Ishikawa (cell line): ENCODE results near the gene ABCA2.
A peak's percentile ranks its signal among the peaks of the same experiment; 100 is the strongest.

Experiments
- CEBPB ChIP-seq: IDR thresholded peaks from 2 replicates; pipeline ENCODE4 v1.6.1; 2012
- CREB1 ChIP-seq: IDR thresholded peaks from 2 replicates; pipeline ENCODE4 v1.6.1; 2012; ENCODE audit warnings: low read depth
- EGR1 ChIP-seq: IDR thresholded peaks from 2 replicates; pipeline ENCODE4 v1.6.1; 2012
- EP300 ChIP-seq: IDR thresholded peaks from 2 replicates; pipeline ENCODE4 v1.6.1; 2012; ENCODE audit warnings: borderline replicate concordance
- FOXM1 ChIP-seq: IDR thresholded peaks from 2 replicates; pipeline ENCODE4 v1.6.1; 2012; ENCODE audit warnings: low read depth, borderline replicate concordance
- NFIC ChIP-seq: IDR thresholded peaks from 2 replicates; pipeline ENCODE4 v1.6.1; 2012
- RAD21 ChIP-seq: IDR thresholded peaks from 2 replicates; pipeline ENCODE4 v1.6.1; 2012; ENCODE audit warnings: low read depth
- TAF1 ChIP-seq: IDR thresholded peaks from 2 replicates; pipeline ENCODE4 v1.6.1; 2012; ENCODE audit warnings: low read depth, mild to moderate bottlenecking
- TCF12 ChIP-seq: IDR thresholded peaks from 2 replicates; pipeline ENCODE4 v1.6.1; 2012; ENCODE audit warnings: low read depth
- TEAD4 ChIP-seq: IDR thresholded peaks from 2 replicates; pipeline ENCODE4 v1.6.1; 2012
- YY1 ChIP-seq: IDR thresholded peaks from 2 replicates; pipeline ENCODE4 v1.6.1; 2012; ENCODE audit warnings: low read depth
- ZBTB7A ChIP-seq: IDR thresholded peaks from 2 replicates; pipeline ENCODE4 v1.6.1; 2012; ENCODE audit warnings: low read depth
- TF ChIP-seq, protein P1 (sequence below): IDR thresholded peaks from 2 replicates; pipeline ENCODE4 v1.6.1; 2012; ENCODE audit warnings: low read depth, mild to moderate bottlenecking
- TF ChIP-seq, protein P2 (sequence below): IDR thresholded peaks from 2 replicates; pipeline ENCODE4 v1.6.1; 2012
- TF ChIP-seq, protein P3 (sequence below): IDR thresholded peaks from 2 replicates; pipeline ENCODE4 v1.6.1; 2012

ABCA2 gene

DNA sequence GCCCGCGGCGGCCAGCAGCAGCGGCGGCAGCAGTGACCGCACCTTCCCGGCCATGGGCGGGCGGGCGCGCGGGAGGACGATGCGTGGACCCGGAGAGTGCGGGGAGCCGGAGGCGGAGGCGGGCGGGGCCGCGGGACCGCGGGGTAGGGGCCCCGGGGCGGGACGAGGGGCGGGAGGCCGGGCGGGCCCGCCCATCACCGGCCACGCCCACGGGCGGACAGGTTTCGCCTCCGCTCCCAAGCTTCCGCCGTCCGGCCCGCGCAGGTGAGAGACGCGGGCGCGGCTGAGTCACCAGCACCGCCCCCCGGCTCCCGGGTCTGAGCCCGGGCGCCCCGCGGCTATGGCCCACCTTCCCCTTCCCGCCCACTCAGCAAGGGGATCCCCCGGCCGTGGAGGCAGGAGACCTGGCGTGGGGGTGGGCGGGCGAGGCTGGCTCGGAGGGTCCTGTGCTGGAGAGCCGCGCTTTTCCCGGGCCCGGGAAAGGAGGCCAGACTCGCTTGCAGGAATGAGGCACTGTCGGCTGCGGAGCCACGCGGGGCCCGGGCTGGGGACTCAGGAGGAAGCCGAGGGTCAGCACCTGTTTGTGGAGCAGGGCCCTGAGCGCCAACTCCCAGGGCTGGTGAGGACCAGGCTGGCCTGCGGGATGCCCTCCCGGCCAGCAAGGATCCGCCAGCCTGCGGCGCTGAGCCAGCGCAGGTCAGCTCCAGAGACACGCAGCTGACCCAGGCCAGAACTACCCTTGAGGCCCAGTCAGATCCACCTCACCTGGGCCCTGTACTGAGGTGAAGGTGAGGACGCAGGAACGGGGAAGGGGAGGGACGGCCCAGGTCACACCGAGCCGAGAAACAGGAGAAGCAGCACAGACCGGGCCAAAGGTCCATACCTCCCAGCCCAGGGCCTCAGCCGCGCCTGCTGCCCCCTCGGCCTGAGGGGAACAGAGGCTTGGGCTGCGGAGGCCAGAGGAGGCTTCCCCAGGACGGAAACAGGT lies 26.2 kb upstream of the ABCA2 start, which contains the start of gene ENTPD2:
Gene ENTPD2, minus strand, starts transcription at position 118 of the 988 bp plus-strand sequence. Its CDS starts 64 bp downstream, at position 54.
- TF ChIP-seq CREB1 (no peak), EGR1 (peak; percentile 68), FOXM1 (no peak), EP300 (no peak), TEAD4 (0 out of 2 replicates have a peak, but pooled peaks have one; percentile 10), TAF1 (0 out of 2 replicates have a peak, but pooled peaks have one; percentile 37), NFIC (peak; percentile 41; the same call in 1 of the 2 replicates), TCF12 (peak; percentile 64), ZBTB7A (peak; percentile 75; the same call in 1 of the 2 replicates)
- TF ChIP-seq, protein P1, sequence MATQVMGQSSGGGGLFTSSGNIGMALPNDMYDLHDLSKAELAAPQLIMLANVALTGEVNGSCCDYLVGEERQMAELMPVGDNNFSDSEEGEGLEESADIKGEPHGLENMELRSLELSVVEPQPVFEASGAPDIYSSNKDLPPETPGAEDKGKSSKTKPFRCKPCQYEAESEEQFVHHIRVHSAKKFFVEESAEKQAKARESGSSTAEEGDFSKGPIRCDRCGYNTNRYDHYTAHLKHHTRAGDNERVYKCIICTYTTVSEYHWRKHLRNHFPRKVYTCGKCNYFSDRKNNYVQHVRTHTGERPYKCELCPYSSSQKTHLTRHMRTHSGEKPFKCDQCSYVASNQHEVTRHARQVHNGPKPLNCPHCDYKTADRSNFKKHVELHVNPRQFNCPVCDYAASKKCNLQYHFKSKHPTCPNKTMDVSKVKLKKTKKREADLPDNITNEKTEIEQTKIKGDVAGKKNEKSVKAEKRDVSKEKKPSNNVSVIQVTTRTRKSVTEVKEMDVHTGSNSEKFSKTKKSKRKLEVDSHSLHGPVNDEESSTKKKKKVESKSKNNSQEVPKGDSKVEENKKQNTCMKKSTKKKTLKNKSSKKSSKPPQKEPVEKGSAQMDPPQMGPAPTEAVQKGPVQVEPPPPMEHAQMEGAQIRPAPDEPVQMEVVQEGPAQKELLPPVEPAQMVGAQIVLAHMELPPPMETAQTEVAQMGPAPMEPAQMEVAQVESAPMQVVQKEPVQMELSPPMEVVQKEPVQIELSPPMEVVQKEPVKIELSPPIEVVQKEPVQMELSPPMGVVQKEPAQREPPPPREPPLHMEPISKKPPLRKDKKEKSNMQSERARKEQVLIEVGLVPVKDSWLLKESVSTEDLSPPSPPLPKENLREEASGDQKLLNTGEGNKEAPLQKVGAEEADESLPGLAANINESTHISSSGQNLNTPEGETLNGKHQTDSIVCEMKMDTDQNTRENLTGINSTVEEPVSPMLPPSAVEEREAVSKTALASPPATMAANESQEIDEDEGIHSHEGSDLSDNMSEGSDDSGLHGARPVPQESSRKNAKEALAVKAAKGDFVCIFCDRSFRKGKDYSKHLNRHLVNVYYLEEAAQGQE, result no peak
- TF ChIP-seq, protein P2, sequence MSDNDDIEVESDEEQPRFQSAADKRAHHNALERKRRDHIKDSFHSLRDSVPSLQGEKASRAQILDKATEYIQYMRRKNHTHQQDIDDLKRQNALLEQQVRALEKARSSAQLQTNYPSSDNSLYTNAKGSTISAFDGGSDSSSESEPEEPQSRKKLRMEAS, result peak; percentile 72

DNA sequence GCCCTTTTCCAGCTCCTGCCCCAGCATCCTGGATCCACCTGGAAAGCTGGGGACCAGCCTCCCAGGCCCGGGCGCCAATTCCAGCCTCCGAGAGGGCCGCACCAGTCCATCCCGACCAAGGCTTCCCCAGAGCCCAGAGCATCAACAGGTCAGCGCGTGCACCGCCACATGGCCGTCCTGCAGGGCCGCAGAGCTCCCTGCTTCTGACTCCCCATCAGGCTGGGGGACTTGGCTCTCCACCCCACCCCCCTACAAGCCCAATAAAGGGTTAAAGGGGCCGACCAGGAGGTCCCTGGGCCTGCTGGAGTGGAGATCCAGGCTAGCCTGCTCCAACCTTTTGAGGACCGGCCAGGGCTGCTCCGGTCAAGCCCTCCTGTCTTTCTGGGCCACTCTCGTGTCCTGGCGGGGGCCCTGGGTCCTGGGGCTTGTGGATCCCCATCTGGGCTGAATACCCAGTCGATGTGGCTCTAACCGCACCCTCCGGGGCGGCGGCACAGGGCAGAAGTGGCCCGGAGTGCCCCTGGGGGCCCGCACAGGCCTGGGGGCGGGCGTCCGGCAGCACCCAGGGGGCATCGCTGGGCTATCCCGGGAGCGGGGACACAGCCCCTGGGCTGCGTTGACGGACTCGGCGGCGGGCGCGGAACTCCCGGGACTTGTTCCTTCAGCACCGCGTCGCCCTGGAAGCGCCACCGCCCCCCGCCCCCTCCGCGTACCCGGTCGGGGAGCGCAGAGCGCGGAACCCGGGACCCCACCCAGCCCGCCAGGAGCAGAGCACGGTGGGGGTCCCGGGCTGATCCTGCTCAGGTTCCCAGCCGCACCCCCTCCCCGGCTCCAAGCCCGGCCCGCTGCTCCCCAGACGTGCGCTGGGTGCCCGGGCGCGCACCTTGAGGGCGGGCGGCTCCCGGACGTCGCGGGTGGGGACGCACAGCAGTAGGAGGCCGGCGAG lies 25.2 kb upstream of the ABCA2 start:
- TF ChIP-seq, protein P1, result no peak
- TF ChIP-seq ZBTB7A (no peak), CREB1 (no peak), EGR1 (no peak), NFIC (no peak), TAF1 (no peak), EP300 (no peak), TCF12 (no peak), RAD21 (no peak)
- TF ChIP-seq, protein P3, sequence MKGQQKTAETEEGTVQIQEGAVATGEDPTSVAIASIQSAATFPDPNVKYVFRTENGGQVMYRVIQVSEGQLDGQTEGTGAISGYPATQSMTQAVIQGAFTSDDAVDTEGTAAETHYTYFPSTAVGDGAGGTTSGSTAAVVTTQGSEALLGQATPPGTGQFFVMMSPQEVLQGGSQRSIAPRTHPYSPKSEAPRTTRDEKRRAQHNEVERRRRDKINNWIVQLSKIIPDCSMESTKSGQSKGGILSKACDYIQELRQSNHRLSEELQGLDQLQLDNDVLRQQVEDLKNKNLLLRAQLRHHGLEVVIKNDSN, result no peak

DNA sequence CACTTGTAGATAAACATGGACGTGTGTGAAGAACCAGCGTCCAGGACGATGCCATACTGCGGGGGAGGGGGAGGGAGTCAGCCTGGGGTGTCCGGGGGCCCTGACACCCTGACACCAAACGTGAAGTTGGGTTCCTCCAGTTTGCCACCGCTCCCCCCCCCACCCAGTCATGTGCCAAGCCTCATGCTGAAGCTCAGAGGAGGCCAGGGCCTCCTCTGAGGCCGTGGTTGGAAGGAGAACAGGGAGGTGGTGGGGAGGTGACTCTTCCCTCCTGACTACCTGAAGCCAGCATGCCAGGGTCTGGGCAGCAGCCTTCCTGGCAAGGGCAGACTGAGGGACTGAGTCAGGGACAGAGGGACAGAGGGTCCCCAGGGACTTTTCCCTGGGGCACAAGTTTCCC lies 24.3 kb upstream of the ABCA2 start:
- TF ChIP-seq TAF1, result no peak
- TF ChIP-seq CREB1, result no peak
- no peak for TF ChIP-seq EGR1
- TF ChIP-seq YY1, result no peak
- TF ChIP-seq EP300, result no peak
- no peak for TF ChIP-seq TEAD4
- TF ChIP-seq, protein P2, result no peak
- TF ChIP-seq TCF12, result no peak
- no peak for TF ChIP-seq CEBPB
- TF ChIP-seq, protein P1, result no peak
- TF ChIP-seq RAD21, result no peak
- TF ChIP-seq, protein P3, result no peak
- no peak for TF ChIP-seq FOXM1
- TF ChIP-seq NFIC, result no peak
- no peak for TF ChIP-seq ZBTB7A
